Heart left ventricle (tissue), 13 donors: ENCODE data around the gene TMOD4.
A peak's percentile ranks its signal among the peaks of the same experiment; 100 is the strongest.

Experiments
- CTCF ChIP-seq, 12 donors: fragments of 200-600 bp; sonication (generic) in 4 of 12; IDR thresholded peaks; one replicate each; pipeline versions ENCODE4 v1.5.0 to v1.8.0; 2018 to 2022; ENCODE audit warnings: antibody characterized with exemption in 12 of 12, mild to moderate bottlenecking in 5 of 12
- POLR2A ChIP-seq, 2 donors: fragments of 450-650 bp; IDR thresholded peaks; one replicate each; pipeline ENCODE4 v1.6.1; 2017; ENCODE audit warnings: antibody characterized with exemption in 2 of 2, mild to moderate bottlenecking in 2 of 2, moderate library complexity in 2 of 2
- donor health status: ischemic (EF 13 %, LVEDD 7.1; RV severe dilation, severe dysfunction).
- donor health status: DM: no; HTN: yes; CAD: no.
- donor health status: DM: no; HTN: no; CAD: no.
- donor health status: ischemic (EF 25% LVEDD 6.9; RV normal size, moderate dysfunction).
- donor health status: ischemic (EF 25% LVEDD 5.7; RV mildly dilated, moderate dysfunction).
- donor health status: ischemic (EF 35%, LVEDD 5.7; RV mildly dilated, moderate dysfunction).
- donor health status: nonischemic (EF 11% LVEDD 7.7; RV severe dilation, severe dysfunction).
- donor health status: DM: yes; HTN: yes; CAD: no.
- donor health status: PGD.
- donor health status: ischemic (EF 29% LVEDD 5.4; RV normal size, mild dysfunction).
- donor health status: nonischemic (EF 23%, LVEDD 6.1; RV moderate dilation, normal function).

GRCh38 chr1:151164732-151165280, 11.0 kb downstream of the TMOD4 start:
- TF ChIP-seq CTCF (IDR thresholded peaks at IDR 0.05) (peak in 1 of 12 donors; percentile 6), POLR2A (IDR thresholded peaks at IDR 0.05) (no peak)
